ENCODE measurements around the gene SLIT1.

DNA sequence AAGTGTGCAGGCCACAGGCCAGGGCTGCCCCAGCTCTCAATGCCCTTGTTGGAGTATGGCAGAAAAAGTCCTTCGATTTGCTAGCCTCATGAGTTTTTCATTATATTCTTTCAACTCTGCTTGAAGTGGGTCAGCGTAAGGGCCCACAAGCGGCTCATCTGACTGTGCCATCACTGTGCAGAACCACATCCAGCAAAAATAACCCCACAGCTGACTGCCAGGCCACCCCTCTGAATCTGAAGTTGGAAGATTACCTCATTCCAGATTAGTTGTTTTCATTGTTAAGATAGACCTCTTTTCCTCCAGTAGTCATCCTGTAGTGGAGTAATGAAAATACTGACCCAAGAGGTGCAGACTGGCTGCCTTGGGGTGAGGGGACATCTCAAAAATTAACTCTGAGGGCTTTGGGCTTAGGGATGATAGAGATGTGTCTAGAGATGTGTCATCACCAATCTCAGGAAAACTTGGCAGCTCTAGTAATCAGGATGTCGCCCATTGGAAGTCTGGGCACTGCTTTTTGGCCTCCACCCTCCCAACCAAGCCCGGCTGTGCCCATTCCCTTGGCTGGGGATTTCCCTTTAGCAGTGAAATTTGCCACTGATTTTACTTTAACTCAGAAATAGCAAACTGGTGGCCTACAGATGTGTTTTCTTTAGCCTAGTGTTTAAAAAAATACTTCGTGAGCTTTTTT is 189.3 kb downstream of the SLIT1 start:
- TF ChIP-seq, protein P1, sequence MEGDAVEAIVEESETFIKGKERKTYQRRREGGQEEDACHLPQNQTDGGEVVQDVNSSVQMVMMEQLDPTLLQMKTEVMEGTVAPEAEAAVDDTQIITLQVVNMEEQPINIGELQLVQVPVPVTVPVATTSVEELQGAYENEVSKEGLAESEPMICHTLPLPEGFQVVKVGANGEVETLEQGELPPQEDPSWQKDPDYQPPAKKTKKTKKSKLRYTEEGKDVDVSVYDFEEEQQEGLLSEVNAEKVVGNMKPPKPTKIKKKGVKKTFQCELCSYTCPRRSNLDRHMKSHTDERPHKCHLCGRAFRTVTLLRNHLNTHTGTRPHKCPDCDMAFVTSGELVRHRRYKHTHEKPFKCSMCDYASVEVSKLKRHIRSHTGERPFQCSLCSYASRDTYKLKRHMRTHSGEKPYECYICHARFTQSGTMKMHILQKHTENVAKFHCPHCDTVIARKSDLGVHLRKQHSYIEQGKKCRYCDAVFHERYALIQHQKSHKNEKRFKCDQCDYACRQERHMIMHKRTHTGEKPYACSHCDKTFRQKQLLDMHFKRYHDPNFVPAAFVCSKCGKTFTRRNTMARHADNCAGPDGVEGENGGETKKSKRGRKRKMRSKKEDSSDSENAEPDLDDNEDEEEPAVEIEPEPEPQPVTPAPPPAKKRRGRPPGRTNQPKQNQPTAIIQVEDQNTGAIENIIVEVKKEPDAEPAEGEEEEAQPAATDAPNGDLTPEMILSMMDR (IDR thresholded peaks at IDR 0.05): no peak
- TF ChIP-seq POLR2A (IDR thresholded peaks at IDR 0.05): no peak

Measured in adrenal gland (tissue), 5 donors.